ENCODE data around the gene ISLR2.

ISLR2 gene

GRCh38 chr15:74146277-74146800 is 16.0 kb downstream of the ISLR2 start:
- TF ChIP-seq EGR1 (IDR thresholded peaks at IDR 0.05) (no peak), REST (IDR thresholded peaks at IDR 0.05; ENCODE audit: low read depth) (peak; percentile 59)

GRCh38 chr15:74147051-74147450 is 16.7 kb downstream of the ISLR2 start:
- TF ChIP-seq REST (IDR thresholded peaks at IDR 0.05; ENCODE audit: low read depth) = no peak

- no peak for TF ChIP-seq ZBTB7A (IDR thresholded peaks at IDR 0.05; ENCODE audit: low read depth)
- TF ChIP-seq RAD21 (IDR thresholded peaks at IDR 0.05; ENCODE audit: low read depth) = no peak
- no peak for TF ChIP-seq TCF12 (IDR thresholded peaks at IDR 0.05; ENCODE audit: low read depth)
- no peak for TF ChIP-seq REST (IDR thresholded peaks at IDR 0.05; ENCODE audit: low read depth)
- TF ChIP-seq NFIC (IDR thresholded peaks at IDR 0.05) = no peak
- TF ChIP-seq CREB1 (IDR thresholded peaks at IDR 0.05; ENCODE audit: low read depth) = no peak
- TF ChIP-seq MAX (IDR thresholded peaks at IDR 0.05) = no peak
- no peak for TF ChIP-seq EGR1 (IDR thresholded peaks at IDR 0.05)
- no peak for TF ChIP-seq USF1 (IDR thresholded peaks at IDR 0.05)
- TF ChIP-seq TAF1 (IDR thresholded peaks at IDR 0.05; ENCODE audit: low read depth) = no peak
- no peak for TF ChIP-seq CEBPB (IDR thresholded peaks at IDR 0.05)
- TF ChIP-seq TEAD4 (IDR thresholded peaks at IDR 0.05) = no peak
- no peak for TF ChIP-seq FOXM1 (IDR thresholded peaks at IDR 0.05; ENCODE audit: borderline replicate concordance, low read depth)
- no peak for TF ChIP-seq YY1 (IDR thresholded peaks at IDR 0.05; ENCODE audit: low read depth)
- TF ChIP-seq EP300 (IDR thresholded peaks at IDR 0.05; ENCODE audit: borderline replicate concordance) = no peak
These were observed 25.5 kb downstream of the ISLR2 start for GRCh38 chr15:74155766-74156417.

- TF ChIP-seq USF1 (IDR thresholded peaks at IDR 0.05) = no peak
These were observed 26.5 kb downstream of the ISLR2 start for GRCh38 chr15:74156678-74157411.
